NCI-H2227 treated with DMSO at 0.1 percent for 48 hours (cell line): Measurements from ENCODE around the gene ZNF487.
"Not testable (repeated sequence)": the region's sequence is repeated elsewhere in the genome, so short reads cannot be mapped to it uniquely, and the experiment has no call there.

ENCODE experiments used
- DNase-seq: peaks from one replicate; lab custom pipeline; 2025; lab: John Stamatoyannopoulos, UW

The ZNF487 gene

DNA sequence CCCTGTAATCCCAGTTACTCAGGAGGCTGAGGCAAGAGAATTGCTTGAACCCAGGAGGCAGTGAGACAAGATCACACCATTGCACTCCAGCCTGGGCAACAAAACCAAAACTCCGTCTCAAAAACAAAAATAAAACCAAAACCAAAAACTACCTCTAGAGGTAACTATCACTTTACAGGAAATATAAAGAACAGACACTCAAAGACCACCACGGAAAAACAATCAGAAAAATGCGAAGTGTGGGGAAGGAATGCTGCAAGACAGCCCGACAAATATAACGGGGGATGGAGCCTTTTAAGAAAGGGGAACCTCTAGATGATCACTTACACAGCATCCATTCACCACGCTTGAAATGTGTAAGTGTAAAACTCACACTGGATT lies 32.2 kb upstream of the ZNF487 start:
- DNase-seq: no peak

DNA sequence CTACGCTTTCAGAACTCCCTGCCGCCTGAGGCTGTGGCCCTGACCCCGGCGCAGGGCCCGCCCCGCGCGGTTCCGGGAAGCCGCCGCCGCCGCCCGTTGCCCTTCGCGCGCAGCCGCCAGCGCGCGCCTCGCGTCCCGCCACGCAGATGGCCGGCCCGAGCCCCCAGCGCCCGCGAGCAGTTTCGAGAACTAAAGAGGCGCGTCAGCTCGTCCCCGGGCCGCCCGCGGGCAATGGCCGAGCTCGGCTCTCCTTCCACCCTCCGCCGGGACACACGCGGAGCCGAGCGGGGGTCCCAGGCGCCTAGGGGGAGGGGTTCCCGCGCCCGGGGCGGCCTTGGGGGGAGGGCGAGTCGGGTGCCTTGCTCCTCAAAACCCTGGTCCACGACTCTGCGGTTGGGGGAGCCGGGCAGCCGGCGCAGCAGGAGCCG lies 29.7 kb upstream of the ZNF487 start:
- DNase-seq: no peak

DNA sequence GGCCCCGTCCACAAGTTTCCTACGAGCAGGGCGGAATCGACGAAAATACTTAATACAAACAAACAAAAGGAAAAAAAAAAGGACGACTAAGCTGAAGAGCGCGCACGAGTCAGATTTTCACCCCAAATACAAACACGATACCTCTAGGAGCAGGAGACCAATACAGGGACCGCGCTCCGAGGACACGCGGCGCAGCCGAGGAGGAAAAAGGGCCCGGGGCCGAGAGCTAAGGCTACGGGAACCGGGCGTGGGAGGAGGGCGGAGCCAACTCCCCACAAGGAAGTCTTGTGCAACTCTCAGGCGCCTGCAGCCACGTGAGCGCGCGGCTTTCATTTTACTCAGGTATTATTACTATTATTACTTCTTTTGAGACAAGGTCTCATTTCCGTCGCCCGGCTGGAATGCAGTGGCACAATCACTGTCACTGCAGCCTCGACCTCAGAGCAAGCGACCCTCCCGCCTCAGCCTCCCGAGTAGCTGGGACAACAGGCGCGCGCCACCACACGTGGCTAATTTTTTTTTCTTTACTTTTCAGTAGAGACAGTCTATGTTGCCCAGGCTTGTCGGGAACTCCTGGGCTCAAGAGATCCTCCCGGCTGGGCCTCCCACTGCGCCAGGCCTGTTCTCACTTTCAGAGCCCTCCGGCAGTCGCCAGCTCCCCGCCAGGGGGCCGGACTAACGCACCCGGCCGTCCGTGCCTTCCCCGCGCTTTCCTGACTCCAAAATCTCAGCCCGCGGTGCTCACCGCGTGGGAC lies 29.2 kb upstream of the ZNF487 start:
- DNase-seq: peak; percentile 30

DNA sequence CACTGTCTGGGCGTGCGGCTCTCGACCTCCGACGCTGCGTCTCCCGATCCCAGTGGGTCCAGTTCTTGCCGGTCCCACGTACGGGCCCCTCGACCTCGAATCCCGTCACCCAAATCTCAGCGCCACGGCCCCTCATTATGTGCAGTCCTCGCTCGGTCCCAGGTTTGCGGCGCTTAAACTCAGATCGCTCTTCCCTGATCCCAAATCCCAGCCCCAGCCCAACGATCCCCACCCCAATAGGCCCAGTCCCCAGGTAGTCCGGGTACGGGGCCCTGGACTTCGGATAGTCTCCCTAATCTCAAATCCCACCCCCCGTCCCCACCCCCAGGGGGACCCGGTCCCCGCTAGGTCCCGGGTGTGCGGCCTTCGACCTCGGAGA lies 28.6 kb upstream of the ZNF487 start:
- DNase-seq: no peak

DNA sequence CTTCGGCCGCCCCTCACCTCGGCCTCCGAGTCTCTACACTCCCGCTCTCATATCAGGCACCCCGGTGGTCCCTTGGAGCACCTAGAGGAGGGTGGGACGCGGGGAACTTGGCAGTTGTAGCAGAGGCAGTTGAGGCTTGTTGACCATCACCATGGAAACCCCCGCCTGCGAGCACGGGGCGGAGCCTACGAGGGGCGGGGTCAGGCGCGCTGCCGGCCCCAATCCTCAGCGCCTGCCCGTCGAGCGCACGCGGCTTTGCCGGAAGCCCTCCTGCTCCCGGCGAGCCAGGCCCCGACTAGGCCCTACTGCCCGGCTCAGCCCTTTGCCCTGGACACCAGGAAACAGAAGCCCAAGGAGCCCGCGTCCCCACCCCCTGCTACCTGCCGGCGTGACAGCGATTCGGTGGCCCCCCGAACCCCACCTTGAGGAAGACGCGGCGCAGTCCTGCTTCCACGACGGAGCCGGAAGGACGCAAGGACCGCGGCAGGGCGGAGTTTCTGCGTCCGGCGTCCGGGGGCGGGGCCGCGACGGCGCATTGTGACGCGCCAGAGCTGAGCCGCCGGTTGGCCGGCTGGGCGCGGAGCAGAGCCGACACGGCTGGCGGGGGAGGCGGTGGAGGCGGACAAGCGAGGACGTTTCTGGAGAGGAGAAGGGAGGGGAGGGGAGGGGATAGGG lies 28.1 kb upstream of the ZNF487 start, which contains the start of gene HNRNPF:
TSS of gene HNRNPF (minus strand) at position 477 of the 675 bp plus-strand sequence. CDS start 21,302 bp downstream, outside the sequence.
- peak; percentile 92 for DNase-seq

DNA sequence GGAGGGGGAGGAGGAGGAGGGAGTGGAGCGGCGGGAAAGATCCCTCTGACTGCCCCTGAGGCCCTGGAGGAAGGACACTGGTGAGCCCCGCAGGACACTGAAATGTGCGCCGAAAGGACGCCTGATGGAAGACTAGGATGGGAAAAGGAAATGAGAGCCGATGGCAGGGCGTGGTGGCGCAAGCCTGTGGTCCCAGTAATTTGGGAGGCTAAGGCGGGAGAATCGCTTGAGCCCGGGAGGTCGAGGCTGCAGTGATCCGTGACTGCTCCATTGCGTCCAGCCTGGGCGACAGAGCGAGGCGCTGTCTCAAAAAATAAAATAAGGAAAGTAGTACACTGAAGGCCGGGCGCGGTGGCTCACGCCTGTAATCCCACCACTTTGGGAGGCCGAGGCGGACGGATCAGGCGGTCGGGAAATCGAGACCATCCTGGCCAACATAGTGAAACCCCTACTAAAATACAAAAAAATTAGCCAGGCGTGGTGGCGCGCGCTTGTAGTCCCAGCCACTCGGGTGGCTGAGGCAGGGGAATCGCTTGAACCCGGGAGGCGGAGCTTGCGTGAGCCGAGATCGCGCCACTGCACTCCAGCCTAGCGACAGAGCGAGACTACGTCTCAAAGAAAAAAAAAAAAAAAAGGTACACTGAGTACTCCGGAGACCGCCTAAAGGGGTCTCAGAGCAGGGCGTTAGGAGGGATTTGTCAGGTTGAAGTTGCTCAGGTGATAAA lies 27.4 kb upstream of the ZNF487 start:
- DNase-seq: no peak

DNA sequence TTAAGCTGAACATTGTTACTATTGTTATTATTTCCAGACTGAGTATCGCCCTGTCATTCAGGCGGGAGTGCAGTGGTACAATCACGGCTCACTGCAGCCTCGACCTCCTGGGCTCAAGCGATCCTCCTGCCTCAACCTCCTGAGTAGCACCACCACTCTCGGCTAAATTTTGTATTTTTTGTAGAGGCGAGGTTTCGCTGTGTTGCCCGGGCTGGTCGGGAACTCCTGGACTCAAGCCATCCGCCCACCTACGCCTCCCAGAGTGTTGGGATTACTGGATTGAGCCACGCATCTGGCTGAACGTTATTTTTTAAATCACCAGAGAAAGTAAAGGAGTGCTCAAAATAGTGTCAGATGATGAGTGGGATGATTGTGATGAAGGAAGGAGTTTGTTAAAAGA lies 26.6 kb upstream of the ZNF487 start:
- DNase-seq: no peak

DNA sequence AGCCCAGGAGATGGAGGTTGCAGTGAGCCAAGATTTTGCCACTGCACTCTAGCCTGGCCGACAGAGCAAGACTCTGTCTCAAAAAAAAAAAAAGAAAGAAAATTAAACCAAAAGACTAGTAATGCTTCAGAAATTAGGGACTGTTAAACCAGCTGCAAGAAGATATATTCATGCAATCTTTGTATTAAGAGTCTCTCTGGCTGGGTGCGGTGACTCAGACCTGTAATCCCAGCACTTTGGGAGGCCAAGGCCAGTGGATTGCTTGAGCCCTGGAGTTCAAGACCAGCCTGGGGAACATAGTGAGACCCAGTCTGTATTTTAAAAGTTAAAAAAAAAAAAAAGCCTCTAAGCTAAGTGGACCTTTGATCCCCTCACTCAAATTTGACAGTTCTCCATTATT lies 25.4 kb upstream of the ZNF487 start:
- DNase-seq: no peak

DNA sequence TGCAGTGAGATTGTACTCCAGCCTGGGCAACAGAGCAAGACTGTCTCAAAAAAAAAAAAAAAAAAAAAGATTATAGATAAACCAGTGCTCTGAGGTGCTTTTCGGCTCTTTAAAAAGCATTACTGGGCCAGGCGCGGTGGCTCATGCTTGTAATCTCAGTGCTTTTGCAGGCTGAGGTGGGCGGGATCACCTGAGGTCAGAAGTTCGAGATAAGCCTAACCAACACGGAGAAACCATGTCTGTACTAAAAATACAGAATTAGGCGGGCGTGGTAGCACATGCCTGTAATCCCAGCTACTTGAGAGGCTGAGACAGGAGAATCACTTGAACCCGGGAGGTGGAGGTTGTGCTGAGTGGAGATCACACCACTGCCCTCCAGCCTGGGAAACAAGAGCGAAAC lies 21.4 kb upstream of the ZNF487 start:
- DNase-seq: no peak

DNA sequence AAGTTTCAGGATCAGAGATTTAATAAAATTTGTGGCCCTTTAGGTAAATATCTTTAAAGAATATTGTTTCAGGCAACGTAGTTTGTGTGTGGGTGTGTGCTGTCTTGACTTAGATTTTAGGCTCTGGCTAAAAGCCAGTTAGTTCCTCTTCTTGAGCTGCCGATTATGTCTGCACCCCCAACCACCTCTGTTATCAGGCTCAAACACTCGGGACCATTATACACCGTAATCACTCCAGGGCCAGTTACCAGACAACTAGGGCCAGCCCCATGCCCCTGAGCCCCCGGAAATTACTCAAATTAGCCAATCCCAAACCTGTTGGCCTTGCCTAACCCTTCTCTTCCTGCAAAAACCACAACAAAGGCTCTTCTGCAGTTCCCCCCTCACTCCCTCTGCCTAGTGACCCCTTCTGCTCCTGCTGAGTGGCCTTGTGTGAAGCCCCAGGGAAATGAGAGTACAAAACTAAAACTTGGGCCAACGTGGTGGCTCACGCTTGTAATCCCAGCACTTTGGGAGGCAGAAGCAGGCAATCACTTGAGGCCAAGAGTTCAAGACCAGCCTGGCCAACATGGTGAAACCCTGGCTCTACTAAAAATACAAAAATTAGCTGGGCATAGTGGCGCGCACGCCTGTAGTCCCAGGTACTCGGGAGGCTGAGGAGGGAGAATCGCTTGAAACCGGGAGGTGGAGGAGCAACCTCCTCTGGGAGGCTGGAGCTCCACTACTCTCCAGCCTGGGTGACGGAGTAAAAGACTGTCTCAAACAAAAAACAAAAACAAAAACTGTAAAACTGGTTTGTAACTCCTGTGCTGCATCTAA lies 18.8 kb upstream of the ZNF487 start:
- DNase-seq: peak; percentile 10

DNA sequence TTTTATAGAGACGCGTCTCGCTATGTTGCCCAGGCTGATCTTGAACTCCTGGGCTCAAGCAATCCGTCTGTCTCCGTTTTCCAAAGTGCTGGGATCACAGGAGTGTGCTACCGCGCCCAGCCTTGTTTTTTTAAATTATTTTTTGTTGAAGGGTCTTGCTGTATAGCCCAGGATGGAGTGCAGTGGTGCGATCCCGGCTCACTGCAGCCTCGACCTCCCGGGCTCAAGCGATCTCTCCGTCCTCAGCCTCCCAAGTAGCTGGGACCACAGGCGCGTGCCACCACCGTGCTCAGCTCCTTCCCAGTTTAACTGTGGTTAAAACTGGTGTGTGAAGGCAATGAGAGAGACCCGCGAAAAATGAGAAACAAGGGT lies 16.9 kb upstream of the ZNF487 start:
- no peak for DNase-seq

DNA sequence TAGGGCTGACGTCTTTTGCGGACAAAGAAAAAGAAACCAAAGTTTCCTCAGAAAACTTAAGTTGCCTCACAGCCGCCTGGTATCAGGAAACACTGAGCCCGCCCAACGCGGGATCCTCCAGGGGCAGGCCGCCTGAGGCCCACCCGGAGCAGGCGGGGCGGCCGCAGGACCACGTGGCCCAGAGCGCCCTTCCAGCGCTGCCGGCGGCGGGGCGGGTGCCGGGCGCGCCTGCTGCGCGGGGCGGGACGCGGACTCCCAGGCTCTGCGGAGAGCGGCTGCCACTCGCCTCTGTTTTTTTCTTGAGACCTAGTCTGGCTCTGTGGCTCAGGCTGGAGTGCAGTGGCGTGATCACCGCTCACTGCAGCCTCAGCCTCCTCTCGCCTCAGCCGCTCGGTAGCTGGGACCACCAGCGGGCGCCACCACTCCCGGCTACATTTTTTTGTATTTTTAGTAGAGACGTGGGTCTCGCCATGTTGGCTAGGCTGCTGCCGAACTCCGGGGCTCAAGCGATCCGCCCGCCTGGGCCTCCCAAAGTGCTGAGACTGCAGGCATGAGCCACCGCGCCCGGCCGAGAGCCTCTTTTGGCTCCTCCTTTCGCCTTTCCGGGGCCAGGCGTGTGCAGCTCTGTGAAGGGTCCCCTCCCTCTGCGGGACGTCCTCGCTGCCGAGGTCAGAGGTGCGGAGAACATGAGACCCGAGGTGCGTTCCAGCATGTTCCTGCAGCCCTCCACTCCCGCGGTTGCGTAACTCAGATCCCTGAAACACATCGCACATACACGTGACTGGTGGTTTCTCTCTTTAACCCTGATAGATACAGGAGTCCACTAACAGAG lies 16.3 kb upstream of the ZNF487 start:
- DNase-seq: peak; percentile 32

DNA sequence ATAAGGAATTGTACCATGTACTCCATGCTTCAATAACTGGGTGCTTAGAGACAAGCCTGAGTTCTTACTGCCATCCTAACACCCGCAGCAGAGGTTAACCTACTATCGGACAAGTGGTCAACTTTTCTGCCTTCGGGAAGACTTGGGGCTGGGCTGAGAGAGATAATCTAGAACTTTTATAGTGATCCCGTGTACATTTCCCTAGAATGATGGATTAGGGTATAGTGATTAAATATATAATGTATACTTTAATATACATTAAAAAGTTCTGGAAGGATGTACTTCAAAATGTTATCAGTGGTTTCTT lies 15.8 kb upstream of the ZNF487 start:
- DNase-seq: no peak

DNA sequence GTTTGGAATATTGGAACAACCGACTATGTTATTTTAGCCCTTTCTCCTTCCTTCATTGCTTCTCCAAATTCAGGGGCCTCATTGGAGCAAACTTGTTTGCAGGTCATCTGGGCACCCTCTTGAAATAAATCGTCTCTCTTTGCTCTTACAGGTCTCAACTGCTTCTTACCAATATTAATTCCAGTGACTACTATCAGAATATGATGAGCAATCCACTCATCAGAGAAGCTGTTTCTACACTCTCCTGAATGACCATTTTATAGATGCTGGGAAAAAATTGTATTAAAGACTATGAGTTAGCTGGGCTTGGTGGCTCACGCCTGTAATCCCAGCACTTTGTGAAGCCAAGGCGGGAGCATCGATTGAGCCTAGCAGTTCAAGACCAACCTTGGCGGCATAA lies 15.4 kb upstream of the ZNF487 start:
- no peak for DNase-seq

DNA sequence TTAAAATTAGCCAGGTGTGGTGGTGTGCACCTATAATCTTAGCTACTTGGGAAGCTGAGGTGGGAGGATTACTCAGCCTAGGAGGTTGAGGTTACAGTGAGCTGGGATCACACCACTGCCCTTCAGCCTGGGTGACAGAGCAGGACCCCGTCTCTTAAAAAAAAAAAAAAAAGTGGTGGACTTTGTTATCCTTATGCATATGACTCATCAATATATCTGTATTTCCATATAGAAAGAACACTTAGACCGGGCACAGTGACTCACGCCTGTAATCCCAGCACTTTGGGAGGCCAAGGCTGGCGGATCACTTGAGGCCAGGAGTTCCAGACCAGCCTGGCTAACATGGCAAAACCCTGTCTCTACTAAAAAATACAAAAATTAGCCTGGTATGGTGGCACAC lies 15.0 kb upstream of the ZNF487 start:
- not testable (repeated sequence) for DNase-seq

DNA sequence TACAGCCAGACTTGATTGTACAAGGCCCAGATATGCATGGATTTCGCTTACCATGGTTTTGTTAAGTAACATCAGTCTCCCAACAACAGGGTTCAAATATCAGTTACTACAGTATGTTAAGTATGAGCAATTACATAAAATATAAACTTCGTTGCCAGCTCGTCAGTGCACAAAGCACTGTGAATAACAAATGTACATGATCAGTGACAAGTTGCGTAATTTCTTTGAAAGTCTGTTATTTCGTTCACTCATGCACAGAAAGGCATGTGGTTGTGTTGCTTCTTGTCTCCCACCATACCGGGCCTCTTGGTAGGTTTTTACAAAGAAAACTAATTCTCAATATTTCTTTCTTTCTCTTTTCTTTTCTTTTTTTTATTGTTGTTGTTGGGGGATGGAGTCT lies 12.5 kb upstream of the ZNF487 start:
- no peak for DNase-seq

DNA sequence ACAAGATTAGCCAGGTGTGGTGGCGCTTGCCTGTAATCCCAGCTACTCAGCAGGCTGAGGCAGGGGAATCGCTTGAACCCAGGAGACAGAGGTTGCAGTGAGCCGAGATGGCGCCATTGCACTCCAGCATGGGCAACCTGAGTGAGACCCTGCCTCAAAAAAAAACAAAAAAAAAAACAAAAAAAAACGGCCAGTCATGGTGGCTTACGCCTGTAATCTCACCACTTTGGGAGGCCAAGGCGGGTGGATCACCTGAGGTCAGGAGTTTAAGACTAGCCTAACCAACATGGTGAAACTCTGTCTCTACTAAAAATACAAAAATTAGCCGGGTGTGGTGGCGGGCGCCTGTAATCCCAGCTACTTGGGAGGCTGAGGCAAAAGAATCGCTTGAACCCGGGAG lies 10.4 kb upstream of the ZNF487 start:
- not testable (repeated sequence) for DNase-seq

DNA sequence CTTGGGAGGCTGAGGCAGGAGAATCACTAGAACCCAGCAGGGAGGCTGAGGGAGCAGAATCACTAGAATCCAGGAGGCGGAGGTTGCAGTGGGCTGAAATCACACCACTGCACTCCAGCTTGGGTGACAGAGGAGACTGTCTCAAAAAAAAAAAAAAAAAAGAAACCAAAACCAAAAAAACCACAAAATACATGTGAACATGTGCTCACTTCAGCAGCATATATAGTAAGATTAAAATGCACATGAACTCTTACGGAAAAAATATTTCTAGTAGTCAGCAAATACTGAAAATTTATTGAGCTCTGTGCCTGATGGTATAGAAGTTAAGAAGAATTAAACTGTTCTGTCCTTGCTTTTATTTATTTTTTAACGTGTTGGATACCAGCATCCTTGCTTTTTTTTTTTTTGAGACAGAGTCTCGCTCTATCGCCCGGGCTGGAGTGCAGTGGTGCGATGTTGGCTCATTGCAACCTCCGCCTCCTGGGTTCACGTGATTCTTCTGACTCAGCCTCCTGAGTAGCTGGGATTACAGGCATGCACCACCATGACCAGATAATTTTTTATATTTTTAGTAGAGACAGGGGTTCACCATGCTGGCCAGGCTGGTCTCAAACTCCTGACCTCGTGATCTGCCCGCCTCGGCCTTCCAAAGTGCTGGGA lies 9.6 kb upstream of the ZNF487 start:
- DNase-seq: no peak

DNA sequence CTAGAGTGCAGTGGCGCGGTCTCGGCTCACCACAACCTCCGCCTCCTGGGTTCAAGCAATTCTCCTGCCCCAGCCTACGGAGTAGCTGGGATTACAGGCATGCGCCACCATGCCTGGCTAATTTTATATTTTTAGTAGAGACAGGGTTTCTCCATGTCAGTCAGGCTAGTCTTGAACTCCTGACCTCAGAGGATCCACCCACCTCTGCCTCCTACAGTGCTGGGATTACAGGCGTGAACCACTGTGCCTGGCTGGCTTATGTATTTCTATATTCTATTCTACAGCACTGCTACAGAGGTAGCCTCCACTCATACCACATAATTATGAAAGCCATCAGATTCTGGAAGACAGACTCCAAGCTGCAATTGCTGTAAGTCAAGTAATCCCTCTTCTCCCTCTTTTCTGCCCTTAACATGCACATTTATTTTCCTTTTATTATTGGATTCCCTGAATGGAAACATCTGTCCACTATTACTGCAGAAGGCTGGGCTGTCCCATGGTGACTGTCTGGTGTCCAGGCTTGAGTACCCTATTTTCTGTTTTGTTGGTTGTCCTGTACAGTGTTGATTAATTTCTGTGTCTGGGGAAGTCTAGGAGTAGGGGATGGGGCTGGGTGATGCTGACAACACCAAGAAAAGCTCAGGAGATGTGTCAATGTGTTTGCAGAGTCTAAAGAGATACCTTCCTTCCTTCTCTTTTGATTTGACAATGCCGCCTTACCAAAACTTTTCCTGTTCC lies 5.8 kb upstream of the ZNF487 start:
- peak; percentile 50 for DNase-seq

DNA sequence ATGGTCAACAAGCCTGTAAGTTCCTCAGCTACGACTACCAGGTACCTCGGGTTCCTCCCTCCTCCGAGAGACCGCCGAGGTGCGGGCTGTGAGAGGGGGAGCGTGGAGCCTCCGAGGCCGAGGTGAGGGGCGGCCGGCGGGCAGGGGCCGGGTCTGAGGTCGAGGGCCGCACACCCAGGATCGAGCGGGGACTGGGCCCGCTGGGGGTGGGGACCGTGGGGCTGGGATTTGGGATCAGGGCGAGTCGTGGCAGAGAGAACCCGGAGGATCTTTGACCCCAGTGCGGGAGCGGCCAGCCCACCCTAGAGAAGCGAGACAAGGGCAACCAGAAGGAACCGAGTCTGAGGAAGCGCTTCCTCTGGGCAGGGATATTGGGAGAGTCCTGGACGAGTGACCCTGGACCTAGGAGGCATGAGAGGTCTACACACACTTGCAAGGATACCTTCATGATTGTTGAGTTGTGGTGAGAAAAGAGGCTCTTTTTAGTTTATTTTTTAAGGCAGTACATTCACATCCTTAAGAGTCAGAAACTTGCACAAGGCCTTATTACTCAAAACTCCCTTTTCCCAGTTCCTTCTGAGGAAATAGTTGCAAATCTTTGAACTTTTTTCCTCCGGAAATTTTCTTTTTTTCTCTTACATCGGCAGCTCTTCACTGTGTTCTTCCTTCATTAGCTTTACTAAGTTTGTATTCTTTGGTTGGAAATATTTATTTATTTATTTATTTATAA lies 395 bp downstream of the ZNF487 start:
- DNase-seq: no peak
